NCI-H2171 (cell line): ENCODE results near the gene ZNF550.
"Not testable (repeated sequence)": the region's sequence is repeated elsewhere in the genome, so short reads cannot be mapped to it uniquely, and the experiment has no call there.

Source experiments
- DNase-seq: peaks from one replicate; lab custom pipeline; 2025; lab: John Stamatoyannopoulos, UW

The ZNF550 gene

DNA sequence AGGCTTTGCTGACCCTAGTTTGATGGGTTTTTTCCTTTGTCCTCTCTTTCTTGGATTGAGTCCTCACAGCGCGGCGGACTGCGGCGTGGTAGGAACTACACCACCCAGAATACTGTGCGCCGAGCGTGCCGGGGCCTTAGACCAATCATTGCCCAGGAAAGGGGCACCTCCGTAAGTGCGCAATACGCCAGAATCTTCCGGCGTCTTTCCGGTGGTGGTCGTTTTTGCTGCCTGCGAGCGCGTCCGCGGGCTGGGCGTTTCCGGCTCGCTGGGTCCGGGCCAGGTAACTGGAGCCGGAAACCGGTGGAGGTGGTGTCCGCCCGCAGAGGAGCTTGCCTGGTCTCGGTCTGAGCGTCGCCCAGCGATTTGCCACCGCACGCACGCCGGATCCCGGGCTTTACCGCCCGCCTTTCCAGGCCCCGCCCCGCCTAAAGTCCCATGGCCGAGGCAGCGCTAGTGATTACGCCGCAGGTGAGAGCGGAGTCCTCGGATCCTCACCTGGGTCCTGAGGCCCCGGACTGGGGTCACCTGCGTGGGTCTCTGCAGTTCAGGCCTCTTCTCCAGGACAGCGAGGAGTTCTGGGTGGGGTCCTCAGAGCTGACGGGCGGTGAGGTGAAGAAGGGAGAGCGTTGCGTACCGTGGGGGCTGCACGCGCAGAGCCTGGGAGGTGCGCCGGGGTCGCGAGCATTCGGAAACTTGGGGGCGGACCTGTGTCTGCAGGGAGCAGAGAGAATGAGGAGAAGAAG, 32.4 kb downstream of the ZNF550 start, which contains the start of gene ZNF549:
Gene ZNF549 (plus strand): TSS at position 221 of the 746 bp plus-strand sequence. CDS start 218 bp downstream, at position 439.
- peak; percentile 95 for DNase-seq

DNA sequence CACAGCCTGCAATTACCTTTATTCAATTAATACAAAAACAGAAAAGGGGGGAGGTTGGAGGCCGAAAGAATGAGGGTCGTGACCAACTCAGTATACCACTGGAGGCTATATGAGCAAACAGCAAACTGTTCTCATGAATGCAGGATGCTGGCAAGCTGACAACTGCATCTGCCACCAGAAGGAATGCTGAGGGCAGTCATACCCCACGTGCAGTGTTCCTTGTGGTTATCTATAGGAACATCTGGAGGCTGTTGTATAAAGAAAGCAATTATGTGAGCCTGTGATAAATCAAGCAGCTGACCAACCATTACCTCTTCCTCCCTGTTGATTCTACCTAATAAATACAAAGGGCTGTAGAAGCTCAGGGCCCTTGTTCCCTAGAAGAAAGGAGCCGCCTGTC, 41.6 kb downstream of the ZNF550 start:
- DNase-seq = not testable (repeated sequence)

DNA sequence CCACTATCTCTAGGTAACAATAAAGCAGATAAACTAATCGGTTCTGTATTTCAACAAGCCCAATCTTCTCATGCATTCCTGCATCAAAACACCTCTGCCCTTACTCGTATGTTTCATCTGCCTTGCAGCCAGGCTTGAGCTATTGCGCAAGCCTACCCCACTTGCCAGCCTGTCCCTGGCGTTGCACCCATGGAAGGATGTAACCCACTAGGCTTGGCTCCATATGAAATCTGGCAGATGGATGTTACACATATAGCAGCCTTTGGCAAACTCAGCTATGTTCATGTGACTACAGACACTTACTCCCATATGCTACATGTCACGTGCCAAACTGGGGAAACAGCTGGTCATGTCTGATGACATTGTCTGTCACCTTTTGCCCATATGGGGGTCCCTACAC, 44.4 kb downstream of the ZNF550 start:
- DNase-seq = no peak

- no peak for DNase-seq
Measured at GRCh38 chr19:57512845-57513244, 46.8 kb downstream of the ZNF550 start.

DNA sequence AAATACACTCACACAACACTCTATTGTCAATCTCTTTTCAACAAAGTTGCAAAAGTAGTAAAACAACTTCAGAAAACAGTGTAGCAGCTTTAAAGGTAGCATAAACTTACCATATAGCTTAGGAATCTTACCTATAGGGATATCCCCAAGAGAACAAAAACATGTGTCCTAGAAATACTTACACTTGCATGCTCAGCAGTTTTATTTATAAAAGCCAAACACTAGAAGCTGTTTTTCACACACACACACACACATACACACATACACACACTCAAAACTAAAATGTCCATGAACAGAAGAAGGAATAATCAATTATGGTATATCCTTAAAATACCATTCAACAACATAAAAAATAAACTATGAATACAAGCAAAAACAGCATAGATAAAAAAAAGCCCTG, 48.2 kb downstream of the ZNF550 start:
- DNase-seq = no peak

- DNase-seq = no peak
Measured at GRCh38 chr19:57506163-57506562, 53.5 kb downstream of the ZNF550 start.

- DNase-seq = not testable (repeated sequence)
Measured at GRCh38 chr19:57500400-57500799, 59.3 kb downstream of the ZNF550 start.

DNA sequence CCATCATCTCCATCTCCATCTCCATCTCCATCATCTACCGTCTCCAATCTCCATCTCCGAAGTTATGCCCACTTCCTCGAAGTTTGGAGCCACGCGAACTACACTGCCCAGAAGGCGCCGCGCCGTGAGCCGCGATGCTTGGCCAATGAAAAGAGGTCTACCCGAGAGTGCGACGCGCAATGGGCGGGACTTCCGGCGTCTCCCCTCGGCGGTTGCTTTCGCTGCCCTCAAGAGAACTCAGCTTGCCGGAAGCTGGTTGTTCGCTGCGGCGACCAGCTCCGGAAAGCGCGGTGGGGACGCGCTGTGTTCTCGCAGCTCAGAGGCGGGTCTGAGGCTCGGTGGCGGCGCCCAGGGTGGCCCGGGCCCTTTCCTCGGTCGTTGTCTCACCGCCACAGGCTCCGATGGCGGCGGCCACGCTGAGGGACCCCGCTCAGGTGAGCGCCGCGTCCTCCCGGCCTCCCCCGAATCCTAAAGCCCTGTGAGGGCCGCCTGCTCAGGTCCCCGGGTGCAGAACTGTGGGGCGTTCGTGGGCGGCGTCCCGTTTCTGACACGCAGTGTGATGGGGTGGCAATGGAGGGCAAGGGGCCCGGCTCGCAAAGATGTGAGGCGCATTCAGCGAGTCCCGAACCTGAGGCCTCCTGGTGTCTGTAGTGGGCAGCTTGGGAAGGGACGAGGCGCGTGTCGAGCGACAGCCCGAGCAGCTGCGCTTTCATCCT, 59.8 kb downstream of the ZNF550 start, which contains the start of gene ZNF773:
Gene ZNF773 (plus strand): TSS at position 259 of the 716 bp plus-strand sequence. CDS start 143 bp downstream, at position 402.
- DNase-seq = peak; percentile 91

- not testable (repeated sequence) for DNase-seq
Measured at GRCh38 chr19:57499332-57499679, 60.4 kb downstream of the ZNF550 start.

GRCh38 chr19:57488299-57488644, 71.4 kb downstream of the ZNF550 start:
- DNase-seq = not testable (repeated sequence)

GRCh38 chr19:57487477-57488298, 72.0 kb downstream of the ZNF550 start, which contains the start of gene ZNF419:
Gene ZNF419 (plus strand): TSS chr19:57487750. CDS start chr19:57487951, 201 bp downstream.
- DNase-seq = peak; percentile 93
